Kidney (tissue), 14 donors: ENCODE results near the gene DDX11. TPM values are rescaled to one million over a fixed set of nuclear protein-coding genes. Genes with fewer than 3 reads are reported as not detected.
A peak's percentile ranks its signal among the peaks of the same experiment; 100 is the strongest.

Experiments used
- DNase-seq, 5 donors: peaks; one replicate each; pipeline ENCODE4 v3.0.0-alpha.2; 2013 to 2020
- FAIRE-seq: peaks from 2 replicates; lab custom pipeline; 2012; peaks lifted over from hg19 to GRCh38; lab: Jason Lieb, UNC
- H3K27ac ChIP-seq, 2 donors: one replicate each; pipeline ENCODE4 v1.7.0; 2013; ENCODE audit warnings: low read depth in 2 of 2, low read length in 2 of 2, inconsistent platforms in 1 of 2
- H3K27me3 ChIP-seq: one replicate; pipeline ENCODE4 v1.7.1; 2013; ENCODE audit warnings: low read length, inconsistent platforms; ENCODE audit not compliant: control insufficient read depth, insufficient read depth
- H3K36me3 ChIP-seq, 3 donors: one replicate each; pipeline versions ENCODE4 v1.7.0 to v1.7.1; 2013; ENCODE audit warnings: low read length in 3 of 3, control low read depth in 1 of 3, inconsistent platforms in 1 of 3; ENCODE audit not compliant: insufficient read depth in 3 of 3, control insufficient read depth in 2 of 3
- H3K4me1 ChIP-seq, 3 donors: one replicate each; pipeline versions ENCODE4 v1.7.0 to v1.7.1; 2013; ENCODE audit warnings: low read length in 3 of 3, inconsistent platforms in 1 of 3, low read depth in 1 of 3; ENCODE audit not compliant: control insufficient read depth in 2 of 3, insufficient read depth in 2 of 3
- H3K4me3 ChIP-seq, 3 donors: one replicate each; pipeline versions ENCODE4 v1.7.0 to v1.8.1; 2013; ENCODE audit warnings: low read length in 3 of 3, control low read depth in 1 of 3, inconsistent platforms in 1 of 3
- H3K9ac ChIP-seq, 3 donors: one replicate each; pipeline versions ENCODE4 v1.7.0 to v1.7.1; 2013; ENCODE audit warnings: low read length in 3 of 3, control low read depth in 1 of 3, inconsistent platforms in 1 of 3
- H3K9me3 ChIP-seq, 3 donors: one replicate each; pipeline versions ENCODE4 v1.7.0 to v1.7.1; 2013; ENCODE audit warnings: low read length in 3 of 3, control low read depth in 1 of 3, inconsistent platforms in 1 of 3; ENCODE audit not compliant: control insufficient read depth in 2 of 3, insufficient read depth in 1 of 3
- intact Hi-C: fragments of 100-400 bp; cut with DNase I; formaldehyde crosslinking; loops from one replicate; pipeline ENCODE4 v1.11.1; 2022
- polyA plus RNA-seq: library from polyadenylated mRNA; stranded (reverse); fragments of 350-450 nt; fragmentation: Illumina TruSeq; extraction: RNeasy Lipid Tissue Mini Kit (QIAGEN cat#74804); gene quantifications from one replicate; pipeline ENCODE4 v1.2.3, GENCODE V29; 2014; ENCODE audit warnings: low read depth, low replicate concordance; ENCODE audit not compliant: insufficient read depth
- total RNA-seq: library from RNA; stranded (reverse); fragmentation: NEBNext Ultra II Directional; extraction: Animal tissue kit (Norgen Biotek cat#: 25700); gene quantifications from one replicate; pipeline ENCODE4 v1.2.1, GENCODE V29; 2021
- TF ChIP-seq, protein P1 (sequence below): IDR thresholded peaks from 3 replicates; pipeline ENCODE4 v1.5.1; 2012; ENCODE audit warnings: mild to moderate bottlenecking, moderate library complexity, borderline replicate concordance; ENCODE audit not compliant: insufficient read depth; ENCODE audit errors: extremely low read depth
- donor health status: control.
- donor health status: control.
- donor health status: control.
- donor health status: control.
- donor health status: control.
- donor health status: DM: yes; HTN: yes; CAD: no.
- donor health status: Normal renal cell carcinoma (clear cell type).

Gene DDX11
- total and polyA plus RNA-seq, 2 donors from 2014 or later: 1.9 to 29.9 TPM

GRCh38 chr12:31029916-31030562, 43.6 kb upstream of the DDX11 start:
- TF ChIP-seq, protein P1, sequence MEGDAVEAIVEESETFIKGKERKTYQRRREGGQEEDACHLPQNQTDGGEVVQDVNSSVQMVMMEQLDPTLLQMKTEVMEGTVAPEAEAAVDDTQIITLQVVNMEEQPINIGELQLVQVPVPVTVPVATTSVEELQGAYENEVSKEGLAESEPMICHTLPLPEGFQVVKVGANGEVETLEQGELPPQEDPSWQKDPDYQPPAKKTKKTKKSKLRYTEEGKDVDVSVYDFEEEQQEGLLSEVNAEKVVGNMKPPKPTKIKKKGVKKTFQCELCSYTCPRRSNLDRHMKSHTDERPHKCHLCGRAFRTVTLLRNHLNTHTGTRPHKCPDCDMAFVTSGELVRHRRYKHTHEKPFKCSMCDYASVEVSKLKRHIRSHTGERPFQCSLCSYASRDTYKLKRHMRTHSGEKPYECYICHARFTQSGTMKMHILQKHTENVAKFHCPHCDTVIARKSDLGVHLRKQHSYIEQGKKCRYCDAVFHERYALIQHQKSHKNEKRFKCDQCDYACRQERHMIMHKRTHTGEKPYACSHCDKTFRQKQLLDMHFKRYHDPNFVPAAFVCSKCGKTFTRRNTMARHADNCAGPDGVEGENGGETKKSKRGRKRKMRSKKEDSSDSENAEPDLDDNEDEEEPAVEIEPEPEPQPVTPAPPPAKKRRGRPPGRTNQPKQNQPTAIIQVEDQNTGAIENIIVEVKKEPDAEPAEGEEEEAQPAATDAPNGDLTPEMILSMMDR: no peak
- intact Hi-C loops: no loop called here
- Histone ChIP-seq H3K27me3 (no peaks in the 10 kb centered on the region), H3K27ac (no peak overlapping the region), H3K36me3 (no peaks in the 10 kb centered on the region), H3K4me1 (no peaks in the 10 kb centered on the region), H3K4me3 (no peak overlapping the region), H3K9ac (no peak overlapping the region), H3K9me3 (no peaks in the 10 kb centered on the region)
- FAIRE-seq: no peak
- DNase-seq: peak in 1 of 5 donors; percentile 7

DNA sequence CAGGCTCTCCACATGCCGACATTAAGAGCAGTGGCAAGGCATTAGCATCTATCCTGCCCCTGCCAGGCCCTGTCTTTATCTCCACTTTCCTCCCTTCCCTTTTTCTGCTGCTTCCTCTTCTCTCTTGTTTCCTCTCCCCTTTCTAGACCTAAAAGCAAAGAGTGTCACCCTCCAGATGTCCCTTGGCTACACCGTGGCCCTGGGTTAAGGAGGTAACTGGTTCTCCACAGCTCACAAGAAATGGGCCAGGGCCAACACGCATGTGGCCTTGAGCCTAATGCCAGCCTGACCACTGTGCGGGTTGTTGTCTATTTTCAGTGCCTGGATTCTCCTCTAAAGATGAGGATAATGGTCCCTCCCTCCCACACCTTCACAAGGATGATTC, 41.7 kb upstream of the DDX11 start:
- intact Hi-C loops: no loop called here
- Histone ChIP-seq H3K27me3 (no peaks in the 10 kb centered on the region), H3K4me1 (no peaks in the 10 kb centered on the region), H3K36me3 (no peaks in the 10 kb centered on the region), H3K27ac (no peak overlapping the region), H3K9ac (no peak overlapping the region), H3K9me3 (no peaks in the 10 kb centered on the region), H3K4me3 (no peak overlapping the region)
- FAIRE-seq: no peak
- TF ChIP-seq, protein P1: no peak
- DNase-seq: no peak

DNA sequence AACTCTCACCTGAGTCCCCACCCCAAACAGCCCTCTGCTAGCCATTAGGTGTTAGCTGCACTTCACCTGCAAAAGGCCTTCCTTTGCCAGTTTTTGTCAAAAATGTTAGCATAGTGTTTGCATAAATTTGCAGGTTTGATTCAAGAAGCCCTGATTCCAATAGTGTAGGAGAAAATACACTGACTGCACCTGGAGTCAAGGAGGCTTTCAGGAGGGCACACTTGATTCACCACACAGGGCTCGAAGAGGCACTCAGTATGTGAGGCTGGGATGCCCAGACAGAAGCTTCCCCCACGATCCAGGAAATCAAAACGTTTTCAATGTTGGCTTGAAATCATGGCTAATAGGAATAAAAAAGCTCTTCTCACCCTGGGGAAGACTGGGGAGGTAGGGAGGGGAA, 40.5 kb upstream of the DDX11 start:
- TF ChIP-seq, protein P1: no peak
- Histone ChIP-seq H3K27me3 (no peaks in the 10 kb centered on the region), H3K27ac (no peak overlapping the region), H3K9me3 (no peaks in the 10 kb centered on the region), H3K36me3 (no peaks in the 10 kb centered on the region), H3K4me3 (no peak overlapping the region), H3K4me1 (no peaks in the 10 kb centered on the region), H3K9ac (no peak overlapping the region)
- intact Hi-C loops: no loop called here
- no peak for DNase-seq
- FAIRE-seq: no peak

GRCh38 chr12:31033681-31034080, 40.0 kb upstream of the DDX11 start:
- TF ChIP-seq, protein P1: no peak
- H3K9me3 ChIP-seq: no peaks in the 10 kb centered on the region
- no peaks in the 10 kb centered on the region for H3K4me1 ChIP-seq
- FAIRE-seq (no peak), DNase-seq (no peak)
- no peak overlapping the region for H3K4me3 ChIP-seq
- no peak overlapping the region for H3K9ac ChIP-seq
- H3K27ac ChIP-seq: no peak overlapping the region
- intact Hi-C loops: no loop called here
- H3K36me3 ChIP-seq: no peaks in the 10 kb centered on the region
- H3K27me3 ChIP-seq: no peaks in the 10 kb centered on the region
